SK-N-SH treated with all-trans-retinoic acid at 6 μM for 48 hours (cell line): ENCODE data around the gene KLHL18.

ENCODE experiments used
- CSRNP3 ChIP-seq: fragments of 250-450 bp; sonication (Bioruptor Pico); IDR thresholded peaks from 2 replicates; pipeline ENCODE4 v1.5.1; 2021; ENCODE audit warnings: mild to moderate bottlenecking, moderate library complexity
- GLIS3 ChIP-seq: fragments of 250-450 bp; sonication (Bioruptor Pico); IDR thresholded peaks from 2 replicates; pipeline ENCODE4 v1.5.0; 2020; ENCODE audit warnings: mild to moderate bottlenecking, moderate library complexity
- ISL1 ChIP-seq: fragments of 250-450 bp; sonication (Bioruptor Pico); IDR thresholded peaks from 2 replicates; pipeline ENCODE4 v2.1.2; 2022; ENCODE audit warnings: mild to moderate bottlenecking, moderate library complexity
- PATZ1 ChIP-seq: fragments of 250-450 bp; sonication (Bioruptor Pico); IDR thresholded peaks from 2 replicates; pipeline ENCODE4 v1.8.0; 2020; ENCODE audit warnings: mild to moderate bottlenecking, moderate library complexity, borderline replicate concordance
- SNAI2 ChIP-seq: fragments of 250-450 bp; sonication (Bioruptor Pico); IDR thresholded peaks from 2 replicates; pipeline ENCODE4 v1.5.0; 2020; ENCODE audit warnings: mild to moderate bottlenecking, moderate library complexity
- ZFP30 ChIP-seq: fragments of 450-650 bp; formaldehyde crosslinking; IDR thresholded peaks from 2 replicates; pipeline ENCODE4 v1.5.0; 2022; ENCODE audit warnings: mild to moderate bottlenecking, moderate library complexity
- ZNF70 ChIP-seq: fragments of 450-650 bp; formaldehyde crosslinking; IDR thresholded peaks from 2 replicates; pipeline ENCODE4 v1.5.0; 2020; ENCODE audit warnings: mild to moderate bottlenecking, moderate library complexity

- TF ChIP-seq CSRNP3 (CRISPR knock-in tag): no peak
- TF ChIP-seq SNAI2: no peak
- TF ChIP-seq GLIS3 (CRISPR knock-in tag): no peak
- no peak for TF ChIP-seq ZNF70 (CRISPR knock-in tag)
- no peak for TF ChIP-seq ZFP30 (CRISPR knock-in tag)
- no peak for TF ChIP-seq PATZ1 (CRISPR knock-in tag)
- no peak for TF ChIP-seq ISL1 (CRISPR knock-in tag)
Measured at GRCh38 chr3:47362701-47363100, 80.0 kb downstream of the KLHL18 start.
